MCF 10A (cell line): ENCODE data around the gene TSSK2. TPM values are rescaled to one million over a fixed set of nuclear protein-coding genes. Genes with fewer than 3 reads are reported as not detected.
"Not testable (repeated sequence)": the region's sequence is repeated elsewhere in the genome, so short reads cannot be mapped to it uniquely, and the experiment has no call there.

Experiments used
- BruUV-seq: library from RNA; stranded (reverse); fragments of 400-500 nt; replicated peaks from 2 replicates; lab custom pipeline; 2021; lab: Mats Ljungman, UMichigan
- CTCF ChIA-PET: fragments of 300-600 bp; sonication (Branson Sonifier 250); formaldehyde crosslinking; extraction: SDS; loops from one replicate; lab custom pipeline; 2021; ENCODE audit warnings: antibody characterized with exemption, inconsistent platforms; lab: Yijun Ruan, JAX
- POLR2A ChIA-PET: fragments of 300-600, 350-650 bp; sonication (Branson Sonifier 250); formaldehyde crosslinking; extraction: SDS; loops from one replicate; lab custom pipeline; 2020; ENCODE audit warnings: antibody characterized with exemption, inconsistent platforms; lab: Yijun Ruan, JAX
- DNase-seq: peaks from one replicate; pipeline ENCODE4 v3.0.0-alpha.2; 2018; ENCODE audit not compliant: unreplicated experiment
- H3K27ac Mint-ChIP-seq: one replicate; pipeline ENCODE4 v1.8.0; 2022; ENCODE audit warnings: mild to moderate bottlenecking, low read depth, mixed read lengths; ENCODE audit not compliant: unreplicated experiment
- H3K27me3 Mint-ChIP-seq: one replicate; pipeline ENCODE4 v1.8.0; 2022; ENCODE audit warnings: mixed read lengths; ENCODE audit not compliant: insufficient read depth, unreplicated experiment
- H3K36me3 Mint-ChIP-seq: one replicate; pipeline ENCODE4 v1.8.0; 2022; ENCODE audit warnings: mild to moderate bottlenecking, moderate library complexity, mixed read lengths; ENCODE audit not compliant: insufficient read depth, unreplicated experiment
- H3K4me1 Mint-ChIP-seq: one replicate; pipeline ENCODE4 v1.8.0; 2022; ENCODE audit warnings: mixed read lengths; ENCODE audit not compliant: insufficient read depth, unreplicated experiment
- H3K4me3 Mint-ChIP-seq: one replicate; pipeline ENCODE4 v1.8.0; 2022; ENCODE audit warnings: mild to moderate bottlenecking, moderate library complexity, mixed read lengths; ENCODE audit not compliant: unreplicated experiment
- H3K9me3 Mint-ChIP-seq: one replicate; pipeline ENCODE4 v1.8.0; 2022; ENCODE audit warnings: mixed read lengths; ENCODE audit not compliant: unreplicated experiment
- intact Hi-C: fragments of 100-400 bp; cut with micrococcal nuclease; formaldehyde crosslinking; loops from 2 replicates; pipeline ENCODE4 v1.14.1; 2022
- total RNA-seq: library from RNA; stranded (reverse); gene quantifications from 2 replicates; pipeline ENCODE4 v1.2.3, GENCODE V29; 2022
- TF ChIP-seq, protein P1 (sequence below): fragments of 200-600 bp; IDR thresholded peaks from one replicate; pipeline ENCODE4 v1.8.0; 2022; ENCODE audit warnings: antibody characterized with exemption, mild to moderate bottlenecking; ENCODE audit not compliant: unreplicated experiment

Gene TSSK2
- total RNA-seq, 1 experiment from 2014 or later: not detected

DNA sequence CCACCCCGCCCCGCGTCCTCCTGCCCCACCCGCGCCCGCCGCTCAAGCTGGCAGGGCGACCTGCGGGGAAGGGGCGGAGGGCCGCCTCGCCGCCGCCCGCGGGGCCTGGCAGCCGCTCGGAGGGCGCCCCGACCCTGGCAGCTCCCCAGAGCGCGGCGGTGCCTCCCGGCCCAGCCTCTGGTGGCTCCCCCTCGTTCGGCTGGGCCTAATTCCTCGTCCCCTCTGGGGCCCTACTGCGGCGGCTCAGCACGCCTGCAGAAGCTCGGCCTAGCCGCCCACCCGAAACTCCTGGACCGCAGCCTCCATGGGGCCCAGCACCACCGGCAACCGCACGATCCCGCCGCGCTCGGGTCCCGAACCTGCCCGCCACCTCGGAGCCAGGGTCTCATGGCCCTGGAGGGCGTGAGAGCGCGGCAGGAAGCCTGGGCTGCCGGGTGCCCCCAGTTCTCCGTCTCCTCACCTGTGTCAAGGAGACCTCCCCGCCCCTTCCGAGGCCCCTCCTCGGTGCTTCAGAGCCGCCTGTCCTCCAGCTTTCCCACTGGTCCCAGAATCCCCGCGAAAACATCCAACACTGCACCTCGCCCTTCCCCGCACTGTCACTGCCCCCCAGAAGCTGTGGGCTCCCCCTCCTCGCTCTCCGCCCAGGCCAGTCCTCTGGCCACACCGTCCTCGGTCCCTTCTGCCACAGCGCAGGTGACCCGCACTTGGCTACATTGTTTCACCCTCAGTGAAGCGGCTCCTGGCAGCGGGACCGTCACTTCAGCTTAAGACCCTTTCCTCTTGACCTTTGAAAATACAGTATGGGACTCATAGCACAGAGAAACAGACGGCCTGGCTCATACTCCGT lies 19.6 kb downstream of the TSSK2 start:
- intact Hi-C loops: no loop called here
- peaks cover 8% of the 10 kb centered on the region for H3K9me3 Mint-ChIP-seq
- BruUV-seq: no TSS peak
- H3K27me3 Mint-ChIP-seq: peaks cover 31% of the 10 kb centered on the region
- H3K4me1 Mint-ChIP-seq: no peaks in the 10 kb centered on the region
- POLR2A ChIA-PET: interaction anchor here (0.9 kb wide), 1 partner anchor 28 kb away, joined by 3 read pairs; the partner anchor contains the start of gene SLC25A1
- DNase-seq: no peak
- H3K27ac Mint-ChIP-seq: no peak overlapping the region
- H3K4me3 Mint-ChIP-seq: no peak overlapping the region
- no peaks in the 10 kb centered on the region for H3K36me3 Mint-ChIP-seq
- TF ChIP-seq, protein P1, sequence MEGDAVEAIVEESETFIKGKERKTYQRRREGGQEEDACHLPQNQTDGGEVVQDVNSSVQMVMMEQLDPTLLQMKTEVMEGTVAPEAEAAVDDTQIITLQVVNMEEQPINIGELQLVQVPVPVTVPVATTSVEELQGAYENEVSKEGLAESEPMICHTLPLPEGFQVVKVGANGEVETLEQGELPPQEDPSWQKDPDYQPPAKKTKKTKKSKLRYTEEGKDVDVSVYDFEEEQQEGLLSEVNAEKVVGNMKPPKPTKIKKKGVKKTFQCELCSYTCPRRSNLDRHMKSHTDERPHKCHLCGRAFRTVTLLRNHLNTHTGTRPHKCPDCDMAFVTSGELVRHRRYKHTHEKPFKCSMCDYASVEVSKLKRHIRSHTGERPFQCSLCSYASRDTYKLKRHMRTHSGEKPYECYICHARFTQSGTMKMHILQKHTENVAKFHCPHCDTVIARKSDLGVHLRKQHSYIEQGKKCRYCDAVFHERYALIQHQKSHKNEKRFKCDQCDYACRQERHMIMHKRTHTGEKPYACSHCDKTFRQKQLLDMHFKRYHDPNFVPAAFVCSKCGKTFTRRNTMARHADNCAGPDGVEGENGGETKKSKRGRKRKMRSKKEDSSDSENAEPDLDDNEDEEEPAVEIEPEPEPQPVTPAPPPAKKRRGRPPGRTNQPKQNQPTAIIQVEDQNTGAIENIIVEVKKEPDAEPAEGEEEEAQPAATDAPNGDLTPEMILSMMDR: no peak
- CTCF ChIA-PET: interaction anchor here (0.5 kb wide), 1 partner anchor 386 kb away, joined by 3 read pairs; no protein-coding TSS in a partner anchor

DNA sequence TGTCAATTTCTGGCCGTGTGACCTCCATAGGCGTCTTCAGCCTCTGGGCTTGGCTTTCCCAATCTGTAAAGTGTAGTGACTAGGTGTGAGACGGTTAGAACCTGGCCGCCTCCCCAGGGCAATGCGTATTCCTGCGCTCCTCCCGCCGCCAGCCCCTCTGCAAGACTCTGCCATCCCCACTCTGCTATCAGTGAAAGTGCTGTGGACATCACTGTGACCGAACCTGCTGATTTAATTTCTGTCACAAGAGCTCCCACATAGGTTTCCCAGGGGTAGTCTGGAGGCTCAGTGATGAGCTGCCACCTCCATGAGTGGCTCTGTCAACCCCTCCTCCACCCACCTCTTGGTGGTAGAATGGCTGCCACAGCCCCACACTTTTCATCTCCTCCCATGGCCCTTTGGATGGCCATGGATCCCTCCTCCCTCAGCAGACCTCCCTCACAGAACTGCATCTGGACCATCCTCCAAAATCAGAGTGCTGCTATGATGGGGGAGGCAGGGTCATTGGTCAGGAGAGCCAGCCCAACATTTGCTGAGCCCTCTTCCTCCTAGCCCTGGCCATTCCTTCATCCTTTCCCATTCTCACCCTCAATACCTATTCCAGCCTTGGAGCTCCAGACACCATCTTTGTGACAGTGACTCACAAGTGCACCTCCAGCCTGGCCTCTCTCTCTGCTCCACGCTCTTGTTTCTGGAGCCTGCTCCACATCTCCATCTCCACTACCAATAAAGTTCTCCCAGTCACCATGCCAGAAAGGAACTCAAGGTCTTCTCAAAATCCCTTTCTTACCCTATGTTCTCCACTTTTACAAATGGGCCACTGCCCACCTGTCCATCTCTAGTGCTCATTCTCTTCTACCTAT lies 20.5 kb downstream of the TSSK2 start:
- no TSS peak for BruUV-seq
- ChIA-PET CTCF (interaction anchor here (0.5 to 0.7 kb wide), 2 partner anchors 109 to 385 kb away, joined by 3 read pairs; no protein-coding TSS in a partner anchor), POLR2A (interaction anchor here (0.9 kb wide), 1 partner anchor 27 kb away, joined by 3 read pairs; the partner anchor contains the start of gene SLC25A1)
- TF ChIP-seq, protein P1: no peak
- H3K36me3 Mint-ChIP-seq: no peaks in the 10 kb centered on the region
- H3K27me3 Mint-ChIP-seq: peaks cover 31% of the 10 kb centered on the region
- no peak overlapping the region for H3K4me3 Mint-ChIP-seq
- DNase-seq: no peak
- intact Hi-C loops: no loop called here
- H3K4me1 Mint-ChIP-seq: no peaks in the 10 kb centered on the region
- H3K9me3 Mint-ChIP-seq: peaks cover 8% of the 10 kb centered on the region
- H3K27ac Mint-ChIP-seq: no peak overlapping the region

DNA sequence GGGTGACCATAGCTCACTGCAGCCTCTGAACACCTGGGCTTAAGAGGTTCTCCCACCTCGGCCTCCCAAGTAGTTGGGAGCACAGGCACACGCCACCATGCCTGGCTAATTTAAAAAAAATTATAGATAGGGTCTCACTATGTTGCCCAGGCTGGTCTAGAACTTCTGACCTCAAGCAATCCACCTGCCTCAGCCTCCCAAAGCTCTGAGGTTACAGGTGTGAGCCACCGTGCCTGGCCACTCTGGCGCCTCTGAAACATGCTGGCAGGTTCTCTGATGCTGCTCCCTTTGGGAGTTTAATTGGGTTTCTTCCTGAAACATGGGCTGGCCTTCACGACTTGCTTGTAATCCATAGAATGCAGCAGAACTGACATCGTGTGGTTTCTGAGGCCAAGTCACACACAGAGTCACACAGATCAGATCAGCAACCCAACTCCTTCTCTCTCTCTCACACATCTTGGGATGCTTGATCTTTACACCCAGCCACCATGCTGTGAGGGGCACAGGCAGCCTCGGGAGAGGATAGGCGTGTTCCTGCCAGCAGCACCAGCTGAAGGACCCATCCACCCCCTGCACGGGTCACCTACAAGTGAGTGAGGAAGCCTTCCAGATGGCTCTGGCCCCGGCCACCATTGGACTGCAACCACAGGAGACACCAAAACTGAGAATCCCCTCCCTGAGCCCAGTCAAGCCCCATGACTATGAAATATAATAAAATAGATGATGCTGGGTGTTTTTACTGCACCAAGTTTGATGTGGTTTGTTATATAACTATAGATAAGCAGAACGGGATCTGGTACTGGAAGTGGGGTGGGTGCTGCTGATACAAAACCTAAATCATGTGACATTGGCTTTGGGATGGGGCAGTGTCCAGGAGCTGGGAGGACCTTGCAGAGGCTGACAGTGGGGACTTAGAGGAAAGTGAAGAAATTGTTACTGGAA lies 22.1 kb downstream of the TSSK2 start:
- TF ChIP-seq, protein P1: no peak
- POLR2A ChIA-PET: interaction anchor here (1.1 to 3.7 kb wide), 2 partner anchors 9 to 106 kb away, joined by 4 to 14 read pairs; partner anchors contain the start of gene ESS2
- peaks cover 8% of the 10 kb centered on the region for H3K9me3 Mint-ChIP-seq
- peaks cover 31% of the 10 kb centered on the region for H3K27me3 Mint-ChIP-seq
- intact Hi-C loops: no loop called here
- DNase-seq: no peak
- no peaks in the 10 kb centered on the region for H3K4me1 Mint-ChIP-seq
- H3K36me3 Mint-ChIP-seq: no peaks in the 10 kb centered on the region
- no peak overlapping the region for H3K4me3 Mint-ChIP-seq
- CTCF ChIA-PET: interaction anchor here (0.6 to 2.8 kb wide), 5 partner anchors 9 to 1401 kb away, joined by 3 to 15 read pairs (median 3); partner anchors contain the start of gene ESS2
- H3K27ac Mint-ChIP-seq: no peak overlapping the region
- BruUV-seq: no TSS peak

DNA sequence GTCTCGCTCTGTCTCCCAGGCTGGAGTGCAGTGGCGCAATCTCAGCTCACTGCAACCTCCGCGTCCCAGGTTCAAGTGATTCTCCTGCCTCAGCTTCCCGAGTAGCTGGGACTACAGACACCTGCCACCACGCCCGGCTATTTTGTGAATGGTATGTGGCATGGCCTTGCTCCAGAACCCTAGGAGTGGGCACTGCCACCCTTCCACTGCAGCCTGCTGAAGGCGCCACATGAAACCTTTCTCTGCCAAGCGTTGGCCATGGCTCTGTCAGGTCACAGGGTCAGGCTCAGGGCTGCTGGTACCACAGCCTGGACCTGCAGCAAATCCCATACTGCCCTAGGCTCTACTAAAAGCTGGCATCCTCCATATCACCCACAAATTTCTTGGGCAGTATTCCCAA lies 25.0 kb downstream of the TSSK2 start:
- H3K27ac Mint-ChIP-seq, H3K4me3 Mint-ChIP-seq, BruUV-seq, H3K36me3 Mint-ChIP-seq, intact Hi-C loops, H3K9me3 Mint-ChIP-seq, H3K4me1 Mint-ChIP-seq, DNase-seq: not testable (repeated sequence)
- CTCF ChIA-PET: interaction anchor here (2.8 kb wide), 1 partner anchor 11 kb away, joined by 15 read pairs; the partner anchor contains the start of gene ESS2
- H3K27me3 Mint-ChIP-seq: peaks cover 24% of the 10 kb centered on the region
- POLR2A ChIA-PET: interaction anchor here (0.9 kb wide), 1 partner anchor 18 kb away, joined by 4 read pairs; no protein-coding TSS in a partner anchor

DNA sequence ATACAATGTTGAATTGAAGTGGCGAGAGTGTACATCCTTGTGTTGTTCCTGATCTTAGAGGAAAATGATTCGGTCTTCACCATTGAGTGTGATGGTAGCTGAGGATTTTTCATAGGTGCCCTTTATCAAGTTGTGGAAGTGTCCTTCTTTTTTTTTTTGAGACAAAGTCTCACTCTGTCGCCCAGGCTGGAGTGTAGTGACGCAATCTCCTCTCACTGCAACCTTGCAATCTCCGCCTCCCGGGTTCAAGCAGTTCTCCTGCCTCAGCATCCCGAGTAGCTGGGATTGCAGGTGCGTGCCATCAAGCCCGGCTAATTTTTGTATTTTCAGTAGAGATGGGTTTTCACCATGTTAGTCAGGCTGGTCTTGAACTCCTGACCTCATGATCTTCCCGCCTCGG lies 27.5 kb downstream of the TSSK2 start:
- H3K27me3 Mint-ChIP-seq, BruUV-seq, H3K4me3 Mint-ChIP-seq, intact Hi-C loops, H3K9me3 Mint-ChIP-seq, H3K4me1 Mint-ChIP-seq, H3K27ac Mint-ChIP-seq, H3K36me3 Mint-ChIP-seq, DNase-seq, POLR2A ChIA-PET: not testable (repeated sequence)
- CTCF ChIA-PET: interaction anchor here (0.7 to 1.3 kb wide), 3 partner anchors 12 to 295 kb away, joined by 3 to 5 read pairs (median 3); partner anchors contain the start of gene ESS2
